Measurements from ENCODE around the gene EXOC6B. TPM values are rescaled to one million over a fixed set of nuclear protein-coding genes. Genes with fewer than 3 reads are reported as not detected.
A peak's percentile ranks its signal among the peaks of the same experiment; 100 is the strongest.
"Not testable (repeated sequence)": the region's sequence is repeated elsewhere in the genome, so short reads cannot be mapped to it uniquely, and the experiment has no call there.

Gene EXOC6B
- total RNA-seq, 1 experiment from 2014 or later: 10.9 TPM

DNA sequence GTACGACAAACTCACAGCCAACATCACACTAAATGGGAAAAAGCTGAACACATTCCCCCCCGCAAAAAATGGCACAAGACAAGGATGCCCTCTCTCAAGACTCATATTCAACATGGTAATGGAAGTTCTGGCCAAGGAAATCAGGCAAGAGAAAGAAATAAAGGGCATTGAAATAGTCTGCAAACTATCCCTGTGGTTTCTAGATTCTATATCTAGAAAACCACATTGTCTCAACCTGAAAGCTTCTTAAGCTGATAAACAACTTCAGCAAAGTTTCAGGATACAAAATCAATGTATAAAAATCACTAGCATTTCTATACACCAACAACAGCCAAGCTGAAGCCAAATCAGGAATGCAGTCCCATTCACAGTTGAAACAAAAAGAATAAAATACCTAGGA, 383.6 kb downstream of the EXOC6B start:
- DNase-seq (ENCODE audit: low spot score): no peak

GRCh38 chr2:72439892-72440291, 385.9 kb downstream of the EXOC6B start:
- DNase-seq (ENCODE audit: low spot score): no peak

DNA sequence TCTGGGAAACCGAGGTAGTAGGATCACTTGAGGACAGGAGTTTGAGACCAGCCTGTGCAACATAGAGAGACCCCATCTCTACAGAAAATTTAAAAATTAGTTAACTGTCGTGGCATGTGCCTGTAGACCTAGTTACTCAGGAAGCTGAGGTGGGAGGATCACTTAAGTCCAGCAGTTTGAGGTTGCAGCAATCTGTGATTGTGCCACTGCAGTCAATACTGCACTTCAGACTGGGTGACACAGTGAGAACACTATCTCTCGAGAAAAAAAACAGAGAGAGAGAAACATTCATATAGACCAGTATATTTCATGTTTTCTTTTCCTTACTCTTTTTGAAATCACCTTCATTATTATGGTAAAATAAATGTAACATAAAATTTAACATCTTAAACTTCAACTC, 387.5 kb downstream of the EXOC6B start:
- no peak for DNase-seq (ENCODE audit: low spot score)

GRCh38 chr2:72431737-72432136, 394.1 kb downstream of the EXOC6B start:
- no peak for DNase-seq (ENCODE audit: low spot score)

- DNase-seq (ENCODE audit: low spot score): no peak
Measured at GRCh38 chr2:72427022-72427861, 398.6 kb downstream of the EXOC6B start.

- DNase-seq (ENCODE audit: low spot score): no peak
Measured at GRCh38 chr2:72425996-72426395, 399.8 kb downstream of the EXOC6B start.

DNA sequence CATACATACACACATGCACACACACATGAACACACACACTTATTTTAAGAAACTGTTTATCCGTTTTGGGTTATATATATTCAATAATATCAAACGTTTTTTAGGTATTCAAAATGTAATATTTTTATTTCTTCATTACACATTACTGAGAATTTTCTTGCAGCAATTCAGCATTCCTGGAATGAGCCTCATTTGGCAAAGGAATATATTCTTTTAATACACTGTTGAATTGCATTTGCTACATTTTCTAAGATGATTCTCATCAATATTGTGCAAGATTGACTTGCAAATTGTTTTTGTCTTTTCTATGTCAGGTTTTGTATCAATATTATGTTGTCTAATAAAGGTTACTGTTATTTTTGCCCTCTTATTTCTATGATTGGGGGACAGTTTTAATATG, 402.1 kb downstream of the EXOC6B start:
- DNase-seq (ENCODE audit: low spot score): no peak

DNA sequence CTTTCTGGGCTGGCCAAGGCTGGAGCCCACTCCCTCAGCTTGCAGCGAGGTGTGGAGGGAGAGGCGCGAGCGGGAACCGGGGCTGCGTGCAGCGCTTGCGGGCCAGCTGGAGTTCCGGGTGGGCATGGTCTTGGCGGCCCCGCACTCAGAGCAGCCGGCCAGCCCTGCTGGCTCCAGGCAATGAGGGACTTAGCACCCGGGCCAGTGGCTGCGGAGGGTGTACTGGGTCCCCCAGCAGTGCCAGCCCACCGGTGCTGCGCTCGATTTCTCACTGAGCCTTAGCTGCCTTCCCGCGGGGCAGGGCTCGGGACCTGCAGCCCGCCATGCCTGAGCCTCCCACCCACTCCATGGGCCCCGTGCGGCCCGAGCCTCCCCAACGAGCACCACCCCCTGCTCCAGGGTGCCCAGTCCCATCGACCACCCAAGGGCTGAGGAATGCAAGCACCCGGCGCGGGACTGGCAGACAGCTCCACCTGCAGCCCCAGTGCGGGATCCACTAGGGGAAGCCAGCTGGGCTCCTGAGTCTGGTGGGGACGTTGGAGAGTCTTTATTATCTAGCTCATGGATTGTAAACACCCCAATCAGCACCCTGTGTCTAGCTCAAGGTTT, 404.0 kb downstream of the EXOC6B start:
- not testable (repeated sequence) for DNase-seq (ENCODE audit: low spot score)

- DNase-seq (ENCODE audit: low spot score): no peak
Measured at GRCh38 chr2:72415781-72416475, 409.9 kb downstream of the EXOC6B start.

DNA sequence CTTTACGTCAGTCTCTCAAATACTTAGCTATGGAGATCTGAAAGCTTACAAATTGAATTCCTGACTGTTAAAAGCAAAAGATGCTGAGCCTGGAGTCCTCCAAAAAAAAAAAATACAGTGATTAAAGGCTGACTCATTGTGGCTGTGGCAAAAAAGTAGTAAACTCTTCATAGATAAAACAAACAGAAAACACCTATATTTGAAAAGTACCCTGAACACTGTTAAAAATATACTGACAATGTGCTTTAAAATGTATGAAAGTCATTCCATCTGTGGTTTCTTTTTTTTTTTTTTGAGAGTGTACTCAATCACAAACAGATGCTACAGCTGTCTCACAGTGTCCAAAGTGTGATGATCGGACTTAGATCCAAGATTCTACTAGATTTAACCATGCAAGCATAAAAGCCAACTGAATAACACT, 410.6 kb downstream of the EXOC6B start:
- DNase-seq (ENCODE audit: low spot score): peak; percentile 48

DNA sequence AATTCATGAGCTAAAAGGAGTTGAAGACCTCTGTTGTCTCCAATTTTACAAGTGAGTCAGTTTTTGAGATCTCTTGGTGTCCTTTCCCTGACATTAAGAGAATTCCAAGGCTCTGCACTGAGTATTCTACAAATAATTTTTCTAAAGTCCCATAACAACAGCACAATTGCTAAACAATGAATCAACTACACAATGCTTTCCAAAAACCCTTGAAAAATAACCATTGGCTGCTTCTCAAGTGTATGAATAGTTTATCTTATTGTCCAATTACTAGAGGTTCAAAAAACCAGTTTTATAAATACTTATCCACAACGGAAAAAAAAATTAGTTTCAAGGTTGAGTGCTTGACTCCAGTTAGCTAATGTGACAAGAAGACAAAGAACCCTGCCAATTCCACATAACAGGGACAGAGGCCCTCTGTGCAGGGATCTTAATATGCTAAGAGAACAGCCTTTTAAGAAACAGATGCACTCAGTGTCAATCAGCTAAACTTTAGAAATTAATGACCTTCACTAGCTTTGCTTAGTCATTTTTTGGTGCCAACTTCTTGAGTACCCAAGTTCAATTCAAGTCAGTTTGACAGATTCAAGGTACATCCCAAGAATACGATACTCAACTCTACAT, 411.6 kb downstream of the EXOC6B start:
- no peak for DNase-seq (ENCODE audit: low spot score)

- DNase-seq (ENCODE audit: low spot score): no peak
Measured at GRCh38 chr2:72413716-72414115, 412.1 kb downstream of the EXOC6B start.

GRCh38 chr2:72412214-72412613, 413.6 kb downstream of the EXOC6B start:
- DNase-seq (ENCODE audit: low spot score): no peak

DNA sequence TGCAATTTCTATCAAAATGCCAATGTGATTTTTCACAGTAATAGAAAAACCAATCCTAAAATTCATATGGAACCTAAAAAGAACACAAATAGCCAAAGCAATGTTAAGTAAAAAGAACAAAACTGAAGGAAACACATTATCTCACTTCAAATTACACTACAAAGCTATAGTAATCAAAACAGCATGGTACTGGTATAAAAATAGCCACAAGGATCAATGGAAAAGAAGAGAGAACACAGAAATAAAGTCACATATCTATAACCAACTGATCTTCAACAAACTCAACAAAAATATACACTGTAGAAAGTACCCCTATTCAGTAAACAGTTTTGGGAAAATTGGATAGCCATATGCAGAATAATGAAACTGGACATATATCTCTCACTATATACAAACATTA, 426.0 kb downstream of the EXOC6B start:
- DNase-seq (ENCODE audit: low spot score): no peak

DNA sequence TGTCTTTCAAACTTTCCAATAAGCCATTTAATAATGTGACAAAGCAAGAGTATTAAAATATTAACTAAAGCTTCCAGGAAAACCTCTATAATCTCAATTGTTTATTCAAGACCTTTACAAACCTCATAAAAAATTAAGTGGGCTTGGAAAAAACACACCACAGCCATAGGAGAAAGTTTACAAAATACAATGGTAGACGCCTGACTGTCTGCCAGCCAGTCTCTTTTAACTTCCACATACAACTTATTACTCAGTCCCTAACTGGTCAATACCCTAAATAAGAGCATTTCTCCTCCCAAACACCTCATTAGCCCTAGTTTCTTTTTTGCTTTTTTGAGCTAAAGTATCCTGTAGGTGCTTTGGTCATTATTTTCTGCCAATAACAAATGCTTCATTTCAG, 430.7 kb downstream of the EXOC6B start:
- peak; percentile 12 for DNase-seq (ENCODE audit: low spot score)

GRCh38 chr2:72394541-72395070, 431.2 kb downstream of the EXOC6B start:
- DNase-seq (ENCODE audit: low spot score): peak; percentile 27

DNA sequence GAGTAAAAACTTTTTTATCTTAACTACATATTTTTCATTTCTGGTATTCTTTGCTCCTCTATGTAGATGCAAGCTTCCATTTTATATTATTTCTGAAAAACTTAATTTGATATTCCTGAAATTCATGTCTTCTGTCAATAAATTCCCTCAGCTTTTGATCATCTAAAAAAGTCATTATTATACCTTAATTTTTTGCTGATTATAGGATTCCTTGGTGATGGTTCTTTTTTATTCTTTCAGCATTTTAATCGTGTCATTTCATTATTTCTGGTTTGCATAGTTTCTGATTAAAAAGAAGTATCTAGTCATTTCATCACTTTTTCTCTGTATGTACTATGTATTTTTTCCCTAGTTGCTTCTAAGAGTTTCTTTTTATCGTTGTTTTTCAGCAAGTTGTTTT, 436.4 kb downstream of the EXOC6B start:
- DNase-seq (ENCODE audit: low spot score): no peak

DNA sequence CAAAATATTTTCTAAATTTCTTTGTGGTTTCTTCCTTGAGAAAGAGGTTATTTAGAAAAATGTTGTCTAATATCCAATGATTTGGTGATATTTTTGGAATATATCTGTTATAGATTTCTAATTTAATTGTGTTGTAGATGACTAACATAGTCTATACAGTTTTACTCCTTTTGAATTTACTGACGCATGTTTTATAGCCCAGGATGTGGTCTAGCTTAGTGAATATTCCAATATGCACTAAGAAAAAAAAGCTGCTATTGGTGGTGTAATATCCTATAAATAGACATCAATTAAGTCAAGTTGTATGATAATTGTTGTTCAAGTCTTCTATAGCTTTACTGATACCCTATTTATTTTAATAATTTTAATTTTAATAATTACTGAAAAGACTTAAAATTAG, 437.6 kb downstream of the EXOC6B start:
- no peak for DNase-seq (ENCODE audit: low spot score)

DNA sequence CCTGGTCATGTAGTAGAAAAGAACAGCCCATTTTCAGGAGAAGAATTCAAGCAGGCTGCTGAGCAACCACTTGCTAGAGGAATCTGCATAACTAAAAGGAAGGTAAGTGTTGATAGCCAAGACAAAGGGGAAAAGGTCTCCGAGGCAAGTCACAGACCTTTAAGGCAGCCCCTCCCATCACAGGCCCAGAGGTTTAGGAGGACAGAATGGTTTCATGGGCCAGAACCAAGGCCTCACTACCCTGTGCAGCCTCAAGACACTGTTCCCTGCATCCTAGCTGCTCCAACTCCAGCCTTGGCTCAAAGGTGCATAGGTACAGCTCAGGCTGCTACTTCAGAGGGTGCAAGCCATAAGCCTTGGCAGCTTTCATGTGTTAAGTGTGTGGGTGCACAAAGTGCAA, 439.5 kb downstream of the EXOC6B start:
- no peak for DNase-seq (ENCODE audit: low spot score)

- DNase-seq (ENCODE audit: low spot score): no peak
Measured at GRCh38 chr2:72378753-72379348, 447.0 kb downstream of the EXOC6B start.

GRCh38 chr2:72367530-72368225, 458.2 kb downstream of the EXOC6B start:
- peak; percentile 96 for DNase-seq (ENCODE audit: low spot score)

Measured in H4 (cell line).